ENCODE data around the gene FTSJ3. TPM values are rescaled to one million over a fixed set of nuclear protein-coding genes. Genes with fewer than 3 reads are reported as not detected.
"Not testable (repeated sequence)": the region's sequence is repeated elsewhere in the genome, so short reads cannot be mapped to it uniquely, and the experiment has no call there.

Gene FTSJ3
- total RNA-seq, result 18.2 TPM

GRCh38 chr17:63827002-63827800, at the start of gene FTSJ3, which contains the start of gene PSMC5:
Gene FTSJ3 (minus strand): TSS chr17:63827663. CDS start chr17:63826902, 761 bp downstream.
Gene PSMC5 (plus strand): TSS chr17:63827431. CDS start chr17:63827491, 60 bp downstream.
- intact Hi-C loops (cut with DNase I), result loop anchor here (1.0 to 5.0 kb wide), 6 partner anchors 16 to 680 kb away; partner anchors contain the start of genes CCDC47, CEP95, DCAF7 and DDX5
- Histone ChIP-seq H3K9me3 (no peaks in the 10 kb centered on the region), H3K4me3 (peak within 1 kb of the TSS; percentile 66 to 90), H3K27ac (peak within 1 kb of the TSS; percentile 89 to 90), H3K4me1 (peaks cover 10 to 22% of the 10 kb centered on the region in 2 donors), H3K36me3 (peaks cover 58 to 69% of the 10 kb centered on the region in 2 donors), H3K27me3 (no peaks in the 10 kb centered on the region)
- DNase-seq (ENCODE audit: low spot score in 2 of 2), result peak; percentile 78 to 97
- TF ChIP-seq CTCF (IDR thresholded peaks at IDR 0.05), result peak; percentile 25 to 52 (median 40)

DNA sequence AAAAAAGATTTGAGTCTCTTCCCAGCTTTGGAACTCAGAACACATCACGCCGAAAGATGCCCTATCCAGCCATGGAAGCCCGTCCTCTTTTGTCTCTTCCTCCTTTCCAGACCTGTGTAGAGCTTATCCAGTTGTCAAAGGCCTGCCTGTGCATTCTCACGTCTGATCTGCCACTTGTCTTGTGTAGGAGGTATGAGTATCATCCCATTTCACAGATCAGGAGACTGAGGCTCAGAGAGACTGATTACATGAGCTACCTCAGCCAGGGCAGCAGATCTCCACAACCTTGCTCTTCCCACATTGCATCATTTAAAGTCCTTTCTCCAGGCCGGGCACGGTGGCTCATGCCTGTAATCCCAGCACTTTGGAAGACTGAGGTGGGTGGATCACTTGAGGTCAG, 47.2 kb upstream of the FTSJ3 start:
- H3K36me3 ChIP-seq; intact Hi-C loops (cut with DNase I); H3K4me3 ChIP-seq; H3K4me1 ChIP-seq; DNase-seq (ENCODE audit: low spot score in 2 of 2); H3K9me3 ChIP-seq; H3K27ac ChIP-seq; H3K27me3 ChIP-seq: not testable (repeated sequence)

DNA sequence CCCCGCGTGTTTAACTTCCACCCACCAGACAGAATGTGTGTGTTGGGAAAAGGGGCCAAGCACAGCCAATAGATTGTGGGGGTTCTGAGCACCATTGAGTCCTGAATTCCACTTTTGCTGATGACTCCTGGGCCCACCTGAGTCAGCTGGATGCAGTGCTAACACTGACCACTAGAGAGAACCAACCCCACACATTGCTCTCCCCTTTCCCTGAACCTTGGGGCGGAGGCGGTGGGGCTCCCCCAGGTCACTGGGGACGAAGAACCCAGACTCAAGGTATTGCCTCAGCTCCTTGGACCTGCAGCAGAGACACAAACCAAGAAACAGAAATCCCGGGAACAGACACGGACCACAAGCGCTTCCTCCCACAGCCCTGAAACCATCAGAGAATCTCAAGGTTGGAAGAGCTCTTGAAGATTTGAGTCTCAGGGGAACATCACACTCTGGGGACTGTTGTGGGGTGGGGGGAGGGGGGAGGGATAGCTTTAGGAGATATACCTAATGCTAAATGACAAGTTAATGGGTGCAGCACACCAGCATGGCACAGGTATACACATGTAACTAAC, 46.7 kb upstream of the FTSJ3 start:
- H3K4me3 ChIP-seq; DNase-seq (ENCODE audit: low spot score in 2 of 2); intact Hi-C loops (cut with DNase I); H3K4me1 ChIP-seq; H3K9me3 ChIP-seq; H3K36me3 ChIP-seq; H3K27me3 ChIP-seq; H3K27ac ChIP-seq: not testable (repeated sequence)

DNA sequence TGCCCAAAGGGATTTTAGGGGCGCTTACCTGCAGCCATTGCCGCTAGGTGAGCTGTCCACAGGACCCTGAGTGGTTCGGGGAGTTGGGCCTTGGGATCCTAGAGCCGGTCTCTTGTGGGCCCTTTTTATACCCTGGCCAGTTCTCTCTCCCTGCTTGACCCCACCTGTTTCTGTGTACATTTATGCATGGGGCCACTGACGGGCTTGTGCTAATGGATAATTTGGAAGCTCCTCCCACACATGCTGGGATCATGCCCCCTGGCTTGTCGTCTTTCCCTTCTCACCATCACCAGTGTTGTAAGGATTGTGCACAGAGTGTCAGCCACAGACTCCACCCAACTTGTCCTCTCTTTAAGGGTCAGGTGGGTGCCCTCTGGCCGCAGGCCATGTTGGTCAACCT, 46.1 kb upstream of the FTSJ3 start, which contains the start of gene CSH2:
CSH2 (minus strand) TSS at position 101 of the 400 bp plus-strand sequence; CDS start at position 38, 63 bp downstream.
- H3K27ac ChIP-seq; H3K36me3 ChIP-seq; intact Hi-C loops (cut with DNase I); H3K4me3 ChIP-seq; H3K4me1 ChIP-seq; H3K9me3 ChIP-seq; H3K27me3 ChIP-seq; DNase-seq (ENCODE audit: low spot score in 2 of 2): not testable (repeated sequence)

- intact Hi-C loops (cut with DNase I); H3K9me3 ChIP-seq; H3K4me3 ChIP-seq; H3K27me3 ChIP-seq; H3K27ac ChIP-seq; H3K4me1 ChIP-seq; H3K36me3 ChIP-seq; DNase-seq (ENCODE audit: low spot score in 2 of 2): not testable (repeated sequence)
Measured at GRCh38 chr17:63871646-63872365, 44.3 kb upstream of the FTSJ3 start.

- H3K27me3 ChIP-seq; intact Hi-C loops (cut with DNase I); DNase-seq (ENCODE audit: low spot score in 2 of 2); H3K4me1 ChIP-seq; H3K4me3 ChIP-seq; H3K36me3 ChIP-seq; H3K9me3 ChIP-seq; H3K27ac ChIP-seq: not testable (repeated sequence)
Measured at GRCh38 chr17:63870292-63870665, 42.8 kb upstream of the FTSJ3 start.

GRCh38 chr17:63869491-63870291, 42.2 kb upstream of the FTSJ3 start:
- H3K27me3 ChIP-seq; H3K36me3 ChIP-seq; DNase-seq (ENCODE audit: low spot score in 2 of 2); H3K9me3 ChIP-seq; H3K4me1 ChIP-seq; intact Hi-C loops (cut with DNase I); H3K4me3 ChIP-seq; H3K27ac ChIP-seq: not testable (repeated sequence)

GRCh38 chr17:63866625-63867024, 39.2 kb upstream of the FTSJ3 start:
- H3K4me3 ChIP-seq; H3K4me1 ChIP-seq; H3K27me3 ChIP-seq; intact Hi-C loops (cut with DNase I); H3K27ac ChIP-seq; H3K36me3 ChIP-seq; H3K9me3 ChIP-seq; DNase-seq (ENCODE audit: low spot score in 2 of 2): not testable (repeated sequence)
